Stimulated activated CD4-positive, alpha-beta T cell treated with anti-CD3 and anti-CD28 coated beads, Interleukin-1b, Interleukin-23, amount 100 ng/mL, for 24 hours (primary cell): ENCODE results near the gene SLC22A6.
"Not testable (repeated sequence)": the region's sequence is repeated elsewhere in the genome, so short reads cannot be mapped to it uniquely, and the experiment has no call there.

Experiments
- DNase-seq, 4 experiments: peaks; one replicate each; pipeline ENCODE4 v3.0.0-alpha.2; 2020; ENCODE audit warnings: low read depth in 4 of 4, low spot score in 1 of 4

Gene SLC22A6

GRCh38 chr11:62988276-62988675 lies 3.5 kb upstream of the SLC22A6 start:
- no peak for DNase-seq

DNA sequence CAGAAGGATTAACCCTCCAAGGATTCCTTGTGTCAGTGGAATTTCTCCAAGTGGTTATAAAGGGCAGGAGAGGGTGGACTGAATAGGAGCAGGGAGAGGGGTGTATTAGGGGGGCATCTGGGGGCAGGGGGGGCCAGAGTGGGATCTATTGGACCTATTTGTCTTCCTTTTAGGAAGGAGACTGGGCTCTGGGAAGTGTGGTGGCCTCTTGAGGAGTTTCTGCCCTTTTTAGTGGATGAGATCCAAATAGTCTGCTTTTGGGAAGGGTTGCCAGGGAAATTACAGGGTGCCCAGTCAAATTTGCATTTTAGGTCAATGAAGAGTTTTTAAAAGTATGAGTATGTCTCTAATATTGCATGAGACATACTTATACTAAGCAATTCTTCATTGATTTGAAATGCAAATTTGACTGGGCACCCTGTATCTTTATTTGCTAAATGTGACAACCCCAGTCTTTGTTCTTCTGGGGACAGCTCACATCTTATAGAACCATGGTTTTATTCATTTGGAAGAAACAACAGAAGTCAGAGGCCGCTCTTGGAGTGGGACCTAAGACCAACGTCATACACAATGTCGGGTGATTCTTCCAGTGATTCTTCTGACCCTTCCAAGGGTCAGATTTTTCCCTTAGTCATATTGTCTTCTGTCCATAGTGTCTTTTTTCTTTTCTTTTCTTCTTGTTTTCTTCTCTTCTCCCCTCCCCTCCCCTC lies 429 bp upstream of the SLC22A6 start:
- DNase-seq, result no peak

DNA sequence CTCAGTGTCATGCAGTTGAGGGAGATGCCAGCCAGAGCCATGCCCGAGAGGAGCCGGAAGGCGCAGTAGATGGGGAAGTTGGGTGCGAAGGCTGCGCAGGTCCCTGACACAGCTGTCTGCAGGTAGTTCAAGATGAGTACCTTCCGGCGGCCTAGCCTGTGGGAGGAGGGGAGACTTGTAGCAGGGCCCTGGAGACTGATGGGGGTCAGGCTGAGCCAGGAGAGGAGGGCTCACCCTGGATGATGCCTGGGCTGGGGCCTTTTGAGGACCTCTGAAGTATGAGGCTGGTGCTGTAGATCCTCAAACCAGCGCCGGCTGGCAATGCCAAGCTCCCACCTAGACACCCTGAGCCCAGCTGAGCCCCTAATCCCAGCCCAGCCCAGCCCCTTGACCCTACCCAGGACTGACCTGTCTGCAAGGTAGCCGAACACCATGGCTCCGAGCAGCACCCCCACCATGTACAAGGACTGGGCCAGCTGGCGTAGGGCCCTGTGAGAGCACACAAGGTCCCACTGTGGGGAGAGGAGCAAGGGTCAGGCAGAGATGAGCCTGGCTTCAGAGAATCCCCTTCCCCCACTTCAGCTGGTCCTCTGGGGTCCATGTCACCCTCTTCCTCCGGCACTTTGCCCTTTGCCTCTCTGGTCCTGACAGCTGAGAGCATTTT lies 1.1 kb downstream of the SLC22A6 start:
- no peak for DNase-seq

- no peak for DNase-seq
Observed at GRCh38 chr11:62981743-62982142, 3.0 kb downstream of the SLC22A6 start.

DNA sequence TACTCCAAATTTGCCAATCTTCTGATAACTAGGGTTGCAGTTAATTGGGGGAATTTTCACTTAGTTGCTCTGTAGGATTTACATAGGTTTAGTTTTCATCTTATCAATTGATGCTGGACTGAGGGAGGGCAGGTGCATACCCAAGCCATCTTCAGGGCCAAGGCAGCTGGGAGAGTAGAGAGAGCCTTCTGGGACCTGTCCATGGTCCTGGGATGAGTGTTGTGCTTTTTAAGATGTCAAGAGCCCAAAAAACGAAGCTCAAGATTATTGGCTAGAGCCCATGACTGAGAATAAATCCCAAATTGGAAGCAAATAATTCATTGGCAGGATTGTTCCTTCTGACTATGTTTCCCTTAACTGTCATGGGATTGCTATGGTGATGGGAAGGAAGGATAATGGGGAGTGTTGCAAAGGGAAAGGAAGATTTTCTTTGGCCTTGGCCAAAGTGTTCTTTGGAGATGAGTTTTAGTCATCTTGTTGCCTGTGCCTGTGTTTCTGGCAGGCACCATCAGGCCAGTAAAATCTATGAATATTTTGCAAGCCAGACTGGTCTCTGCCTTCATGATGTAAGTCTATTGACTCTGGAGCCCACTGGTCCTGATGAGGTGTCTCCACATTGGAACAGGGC lies 4.5 kb downstream of the SLC22A6 start:
- no peak for DNase-seq

GRCh38 chr11:62976109-62976508 lies 8.7 kb downstream of the SLC22A6 start:
- no peak for DNase-seq

DNA sequence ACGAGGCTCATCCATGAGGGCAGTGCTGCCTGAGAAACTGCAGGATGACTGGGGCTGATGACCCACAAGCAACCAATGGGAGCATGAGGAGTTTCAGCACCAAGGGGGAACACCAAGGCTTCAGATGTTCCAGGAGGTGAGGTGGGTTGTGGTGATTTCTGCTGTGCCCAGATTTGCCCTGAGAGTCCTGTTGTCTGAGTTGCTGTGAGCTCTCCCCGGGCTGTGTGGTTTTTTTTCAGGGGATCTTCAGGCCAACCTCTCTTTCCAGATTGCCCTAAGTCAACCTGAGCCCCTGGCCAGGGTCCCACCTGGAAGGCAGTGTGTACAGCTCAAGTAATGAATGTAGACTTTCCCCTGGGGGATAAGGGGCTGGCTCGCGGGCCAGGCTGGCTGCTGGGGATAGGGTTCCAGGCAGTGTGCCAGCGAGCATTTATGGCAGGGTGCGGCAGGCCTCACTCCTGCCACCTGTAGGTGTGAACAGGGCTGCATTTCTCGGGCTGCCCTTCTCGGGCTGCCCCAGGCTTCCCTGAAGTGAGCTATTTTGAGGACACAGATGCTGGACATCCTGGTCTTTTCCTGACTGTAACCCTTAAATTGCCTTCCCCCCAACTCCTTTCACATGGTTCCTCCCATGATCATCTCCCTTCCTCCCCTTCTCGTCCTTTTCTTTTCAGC lies 9.8 kb downstream of the SLC22A6 start:
- DNase-seq, result no peak

DNA sequence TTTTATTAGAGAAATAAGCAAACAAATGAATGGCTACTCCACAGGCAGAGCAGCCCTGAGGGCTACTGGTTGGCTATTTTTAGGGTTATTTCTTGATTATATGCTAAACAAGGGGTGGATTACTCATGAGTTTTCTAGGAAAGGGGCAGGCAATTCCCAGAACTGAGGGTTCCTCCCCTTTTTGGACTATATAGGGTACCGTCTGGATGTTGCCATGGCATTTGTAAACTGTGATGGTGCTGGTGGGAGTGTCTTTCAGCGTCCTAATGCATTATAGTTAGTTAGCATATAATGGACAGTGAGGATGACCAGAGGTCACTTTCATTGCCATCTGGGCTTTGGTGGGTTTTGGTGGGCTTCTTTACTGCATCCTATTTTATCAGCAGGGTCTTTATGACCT lies 19.2 kb downstream of the SLC22A6 start:
- no peak for DNase-seq

- DNase-seq, result no peak
Observed at GRCh38 chr11:62962391-62962790, 22.4 kb downstream of the SLC22A6 start.

- DNase-seq, result no peak
Observed at GRCh38 chr11:62961017-62961570, 23.7 kb downstream of the SLC22A6 start.

- no peak for DNase-seq
Observed at GRCh38 chr11:62959422-62959980, 25.3 kb downstream of the SLC22A6 start.

- no peak for DNase-seq
Observed at GRCh38 chr11:62958547-62959421, 26.0 kb downstream of the SLC22A6 start.

GRCh38 chr11:62957147-62957546 lies 27.6 kb downstream of the SLC22A6 start:
- no peak for DNase-seq

DNA sequence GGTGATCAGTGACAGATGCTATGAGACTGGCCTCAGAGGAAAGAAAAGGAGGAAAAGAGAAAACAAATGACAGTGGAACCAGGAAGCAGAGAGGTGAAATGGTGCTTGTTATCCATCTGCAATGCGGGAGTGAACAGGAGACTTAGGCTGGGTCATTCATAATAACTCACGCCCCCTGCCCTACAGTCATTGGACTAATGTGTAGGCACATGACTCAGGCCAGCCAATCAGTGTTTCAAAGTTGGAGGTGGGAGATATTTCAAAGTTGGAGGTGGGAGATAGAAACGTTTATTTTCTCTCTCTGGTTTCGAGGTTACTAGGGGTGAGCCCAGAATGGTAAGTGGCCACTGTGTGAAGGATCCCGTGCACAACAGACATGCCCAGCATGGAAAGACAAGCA lies 30.3 kb downstream of the SLC22A6 start:
- DNase-seq, result no peak

DNA sequence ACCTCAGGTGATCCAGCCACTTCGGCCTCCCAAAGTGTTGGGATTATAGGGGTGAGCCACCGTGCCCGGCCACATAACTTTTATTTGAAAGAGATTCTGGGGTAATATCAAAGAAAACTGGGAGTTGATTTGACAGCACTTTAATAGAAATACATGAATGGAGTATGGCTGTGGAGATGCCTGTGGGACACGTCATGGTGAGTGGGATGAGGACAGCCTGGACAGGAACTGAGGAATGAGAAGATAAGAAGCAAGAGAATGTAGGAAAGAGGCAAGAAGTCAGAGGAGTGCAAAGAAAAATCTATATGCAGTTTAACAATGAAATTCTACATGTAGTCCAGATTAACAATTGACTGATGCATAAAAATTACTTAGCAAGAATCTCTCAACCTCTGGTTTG lies 31.0 kb downstream of the SLC22A6 start:
- DNase-seq, result no peak

GRCh38 chr11:62948765-62949320 lies 35.9 kb downstream of the SLC22A6 start:
- no peak for DNase-seq

GRCh38 chr11:62945538-62945937 lies 39.2 kb downstream of the SLC22A6 start:
- DNase-seq, result not testable (repeated sequence)

GRCh38 chr11:62937528-62937927 lies 47.2 kb downstream of the SLC22A6 start:
- DNase-seq, result not testable (repeated sequence)

- no peak for DNase-seq
Observed at GRCh38 chr11:62934496-62934785, 50.3 kb downstream of the SLC22A6 start.
